Measurements from ENCODE around the gene SNX27. TPM values are rescaled to one million over a fixed set of nuclear protein-coding genes. Genes with fewer than 3 reads are reported as not detected.
"Not testable (repeated sequence)": the region's sequence is repeated elsewhere in the genome, so short reads cannot be mapped to it uniquely, and the experiment has no call there.

Gene SNX27
- polyA plus RNA-seq, 1 donor (not counting 4 experiments of a cell fraction or from before 2014, with no cell fraction given) = 15.7 TPM

GRCh38 chr1:151680826-151681225 is 69.0 kb downstream of the SNX27 start:
- peak overlapping the region; percentile 89 for H3K4me2 ChIP-seq (ENCODE audit: control insufficient read depth, extremely low read depth, insufficient read depth, low read depth, low read length)
- TF ChIP-seq EZH2 (IDR thresholded peaks at IDR 0.05; ENCODE audit: low read length) (no peak), CTCF (optimal IDR thresholded peaks at IDR 0.05 in 1 of 3, IDR thresholded peaks at IDR 0.05 in 1 of 3, conservative IDR thresholded peaks at IDR 0.05 in 1 of 3; ENCODE audit: extremely low read depth in 1 of 3, insufficient read depth in 2 of 3, low read length in 3 of 3) (no peak)
- no peaks in the 10 kb centered on the region for H3K79me2 ChIP-seq (ENCODE audit: control insufficient read depth, insufficient read depth, low read length)
- H3K27ac ChIP-seq (ENCODE audit: control insufficient read depth, insufficient read depth, low read length) = peak overlapping the region; percentile 84
- no peaks in the 10 kb centered on the region for H3K27me3 ChIP-seq (ENCODE audit: control insufficient read depth, extremely low read depth, insufficient read depth, low read length)
- no peak overlapping the region for H3K9ac ChIP-seq (ENCODE audit: control insufficient read depth, extremely low read depth, insufficient read depth, low read length)
- no peaks in the 10 kb centered on the region for H3K9me1 ChIP-seq (ENCODE audit: control insufficient read depth, extremely low read depth, insufficient read depth, low read length)
- peak; percentile 15 for DNase-seq (ENCODE audit: low read depth, low spot score)
- no peaks in the 10 kb centered on the region for H4K20me1 ChIP-seq (ENCODE audit: control insufficient read depth, extremely low read depth, insufficient read depth, low read length)
- H3K4me3 ChIP-seq (ENCODE audit: control insufficient read depth in 2 of 3, extremely low read depth in 1 of 3, insufficient read depth in 2 of 3, low read depth in 1 of 3, low read length in 3 of 3) = peak overlapping the region in 2 of 3 experiments; percentile 41 to 53
- H3K4me1 ChIP-seq (ENCODE audit: control insufficient read depth, extremely low read depth, insufficient read depth, low read length) = peaks cover 28% of the 10 kb centered on the region
- no peaks in the 10 kb centered on the region for H3K9me3 ChIP-seq (ENCODE audit: control insufficient read depth, low read depth, low read length)
- FAIRE-seq = peak; percentile 96
- H2AFZ ChIP-seq (ENCODE audit: control insufficient read depth, low read length) = peak overlapping the region; percentile 36
- dilution Hi-C loops (cut with MboI; ENCODE audit: extremely low pct_ligation_motif_present, low sequenced_read_pairs) = no loop called here
- H3K36me3 ChIP-seq (ENCODE audit: control insufficient read depth in 2 of 2, extremely low read depth in 1 of 2, insufficient read depth in 2 of 2, low read length in 2 of 2) = peaks cover 0 to 5% of the 10 kb centered on the region in 2 experiments

- peaks cover 0 to 5% of the 10 kb centered on the region in 2 experiments for H3K36me3 ChIP-seq (ENCODE audit: control insufficient read depth in 2 of 2, extremely low read depth in 1 of 2, insufficient read depth in 2 of 2, low read length in 2 of 2)
- H3K27me3 ChIP-seq (ENCODE audit: control insufficient read depth, extremely low read depth, insufficient read depth, low read length) = no peaks in the 10 kb centered on the region
- no peak for FAIRE-seq
- H3K9me1 ChIP-seq (ENCODE audit: control insufficient read depth, extremely low read depth, insufficient read depth, low read length) = no peaks in the 10 kb centered on the region
- no peak overlapping the region for H3K4me3 ChIP-seq (ENCODE audit: control insufficient read depth in 2 of 3, extremely low read depth in 1 of 3, insufficient read depth in 2 of 3, low read depth in 1 of 3, low read length in 3 of 3)
- dilution Hi-C loops (cut with MboI; ENCODE audit: extremely low pct_ligation_motif_present, low sequenced_read_pairs) = no loop called here
- H3K4me2 ChIP-seq (ENCODE audit: control insufficient read depth, extremely low read depth, insufficient read depth, low read depth, low read length) = no peak overlapping the region
- TF ChIP-seq CTCF (optimal IDR thresholded peaks at IDR 0.05 in 1 of 3, IDR thresholded peaks at IDR 0.05 in 1 of 3, conservative IDR thresholded peaks at IDR 0.05 in 1 of 3; ENCODE audit: extremely low read depth in 1 of 3, insufficient read depth in 2 of 3, low read length in 3 of 3) (no peak), EZH2 (IDR thresholded peaks at IDR 0.05; ENCODE audit: low read length) (no peak)
- peaks cover 28% of the 10 kb centered on the region for H3K4me1 ChIP-seq (ENCODE audit: control insufficient read depth, extremely low read depth, insufficient read depth, low read length)
- H3K9ac ChIP-seq (ENCODE audit: control insufficient read depth, extremely low read depth, insufficient read depth, low read length) = no peak overlapping the region
- no peak overlapping the region for H3K27ac ChIP-seq (ENCODE audit: control insufficient read depth, insufficient read depth, low read length)
- H2AFZ ChIP-seq (ENCODE audit: control insufficient read depth, low read length) = no peak overlapping the region
- H3K9me3 ChIP-seq (ENCODE audit: control insufficient read depth, low read depth, low read length) = no peaks in the 10 kb centered on the region
- no peaks in the 10 kb centered on the region for H3K79me2 ChIP-seq (ENCODE audit: control insufficient read depth, insufficient read depth, low read length)
- no peak for DNase-seq (ENCODE audit: low read depth, low spot score)
- no peaks in the 10 kb centered on the region for H4K20me1 ChIP-seq (ENCODE audit: control insufficient read depth, extremely low read depth, insufficient read depth, low read length)
Observed at GRCh38 chr1:151681923-151682322, 70.1 kb downstream of the SNX27 start.

- H3K27ac ChIP-seq (ENCODE audit: control insufficient read depth, insufficient read depth, low read length); H3K9me3 ChIP-seq (ENCODE audit: control insufficient read depth, low read depth, low read length); H2AFZ ChIP-seq (ENCODE audit: control insufficient read depth, low read length); H3K27me3 ChIP-seq (ENCODE audit: control insufficient read depth, extremely low read depth, insufficient read depth, low read length); H3K4me2 ChIP-seq (ENCODE audit: control insufficient read depth, extremely low read depth, insufficient read depth, low read depth, low read length); H4K20me1 ChIP-seq (ENCODE audit: control insufficient read depth, extremely low read depth, insufficient read depth, low read length); H3K9me1 ChIP-seq (ENCODE audit: control insufficient read depth, extremely low read depth, insufficient read depth, low read length); H3K9ac ChIP-seq (ENCODE audit: control insufficient read depth, extremely low read depth, insufficient read depth, low read length); H3K4me3 ChIP-seq (ENCODE audit: control insufficient read depth in 2 of 3, extremely low read depth in 1 of 3, insufficient read depth in 2 of 3, low read depth in 1 of 3, low read length in 3 of 3); DNase-seq (ENCODE audit: low read depth, low spot score); dilution Hi-C loops (cut with MboI; ENCODE audit: extremely low pct_ligation_motif_present, low sequenced_read_pairs); H3K36me3 ChIP-seq (ENCODE audit: control insufficient read depth in 2 of 2, extremely low read depth in 1 of 2, insufficient read depth in 2 of 2, low read length in 2 of 2); H3K79me2 ChIP-seq (ENCODE audit: control insufficient read depth, insufficient read depth, low read length); FAIRE-seq: not testable (repeated sequence)
- H3K4me1 ChIP-seq (ENCODE audit: control insufficient read depth, extremely low read depth, insufficient read depth, low read length) = peaks cover 28% of the 10 kb centered on the region
Observed at GRCh38 chr1:151682901-151683300, 71.1 kb downstream of the SNX27 start.

Data from keratinocyte (primary cell).